GM18868 (cell line): Measurements from ENCODE around the gene IFNB1.

Source experiments
- ATAC-seq: cut with Tn5 transposase; IDR thresholded peaks from one replicate; pipeline ENCODE4 v1.9.1; 2021; ENCODE audit warnings: mild to moderate bottlenecking, moderate library complexity; ENCODE audit not compliant: unreplicated experiment

IFNB1 gene

GRCh38 chr9:21077781-21078180 lies at the start of gene IFNB1:
Gene IFNB1, minus strand, starts transcription at chr9:21077942. Its CDS starts 73 bp downstream, at chr9:21077869.
- no peak for ATAC-seq

GRCh38 chr9:21121595-21122251 lies 44.0 kb upstream of the IFNB1 start:
- peak; percentile 57 for ATAC-seq

GRCh38 chr9:21121079-21121478 lies 43.3 kb upstream of the IFNB1 start:
- ATAC-seq = peak; percentile 75

- peak; percentile 70 for ATAC-seq
Observed at GRCh38 chr9:21119093-21119770, 41.5 kb upstream of the IFNB1 start.

- ATAC-seq = no peak
Observed at GRCh38 chr9:21114311-21114710, 36.6 kb upstream of the IFNB1 start.

- ATAC-seq = peak; percentile 95
Observed at GRCh38 chr9:21110708-21111576, 33.2 kb upstream of the IFNB1 start.

GRCh38 chr9:21104787-21105186 lies 27.0 kb upstream of the IFNB1 start:
- ATAC-seq = no peak

GRCh38 chr9:21102305-21102704 lies 24.6 kb upstream of the IFNB1 start:
- ATAC-seq = no peak

- ATAC-seq = no peak
Observed at GRCh38 chr9:21097817-21098216, 20.1 kb upstream of the IFNB1 start.

GRCh38 chr9:21096901-21097255 lies 19.1 kb upstream of the IFNB1 start:
- no peak for ATAC-seq

GRCh38 chr9:21096172-21096900 lies 18.6 kb upstream of the IFNB1 start:
- peak; percentile 87 for ATAC-seq

- ATAC-seq = no peak
Observed at GRCh38 chr9:21095561-21095960, 17.8 kb upstream of the IFNB1 start.

GRCh38 chr9:21086538-21086937 lies 8.8 kb upstream of the IFNB1 start:
- ATAC-seq = no peak

GRCh38 chr9:21085005-21085404 lies 7.3 kb upstream of the IFNB1 start:
- no peak for ATAC-seq

- ATAC-seq = no peak
Observed at GRCh38 chr9:21084242-21084850, 6.6 kb upstream of the IFNB1 start.

GRCh38 chr9:21082671-21083070 lies 4.9 kb upstream of the IFNB1 start:
- ATAC-seq = no peak

GRCh38 chr9:21081999-21082398 lies 4.3 kb upstream of the IFNB1 start:
- ATAC-seq = no peak

- no peak for ATAC-seq
Observed at GRCh38 chr9:21081451-21081850, 3.7 kb upstream of the IFNB1 start.

- ATAC-seq = no peak
Observed at GRCh38 chr9:21080793-21081192, 3.1 kb upstream of the IFNB1 start.

GRCh38 chr9:21078702-21079101 lies 960 bp upstream of the IFNB1 start:
- no peak for ATAC-seq

- no peak for ATAC-seq
Observed at GRCh38 chr9:21075484-21075883, 2.3 kb downstream of the IFNB1 start.
